ENCODE data around the gene CAMK4.

CAMK4 gene

DNA sequence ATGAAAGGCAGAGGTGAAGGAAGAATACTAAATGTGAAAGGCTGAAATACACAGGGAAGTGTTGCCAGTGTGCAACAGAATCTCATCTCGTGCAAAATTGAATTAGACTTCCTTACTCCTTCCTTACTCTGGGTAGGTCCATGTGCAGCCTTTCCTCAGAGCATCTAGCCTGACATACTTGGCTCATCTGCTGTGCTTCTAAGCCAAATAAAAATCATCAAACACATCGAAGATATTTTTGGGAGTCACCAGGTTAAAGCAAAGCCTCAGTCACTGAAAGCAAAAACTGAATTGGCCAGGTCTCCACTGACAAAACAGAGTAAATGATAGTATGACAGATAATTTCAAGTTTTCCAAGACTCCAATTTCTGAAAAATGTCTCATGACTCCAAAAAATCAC, 268.8 kb downstream of the CAMK4 start:
- ChIA-PET CTCF (no interaction called here), POLR2A (interaction anchor here (0.5 kb wide), 1 partner anchor 646 kb away, joined by 3 read pairs; no protein-coding TSS in a partner anchor)
- TF ChIP-seq ZNF223 (tag by site-specific recombination; IDR thresholded peaks at IDR 0.05): no peak
- TF ChIP-seq ZNF324 (tag by site-specific recombination; IDR thresholded peaks at IDR 0.05): no peak
- TF ChIP-seq REST (tag by site-specific recombination; IDR thresholded peaks at IDR 0.05): no peak
- TF ChIP-seq ZNF426 (tag by site-specific recombination; IDR thresholded peaks at IDR 0.05): no peak
- TF ChIP-seq, protein P1, sequence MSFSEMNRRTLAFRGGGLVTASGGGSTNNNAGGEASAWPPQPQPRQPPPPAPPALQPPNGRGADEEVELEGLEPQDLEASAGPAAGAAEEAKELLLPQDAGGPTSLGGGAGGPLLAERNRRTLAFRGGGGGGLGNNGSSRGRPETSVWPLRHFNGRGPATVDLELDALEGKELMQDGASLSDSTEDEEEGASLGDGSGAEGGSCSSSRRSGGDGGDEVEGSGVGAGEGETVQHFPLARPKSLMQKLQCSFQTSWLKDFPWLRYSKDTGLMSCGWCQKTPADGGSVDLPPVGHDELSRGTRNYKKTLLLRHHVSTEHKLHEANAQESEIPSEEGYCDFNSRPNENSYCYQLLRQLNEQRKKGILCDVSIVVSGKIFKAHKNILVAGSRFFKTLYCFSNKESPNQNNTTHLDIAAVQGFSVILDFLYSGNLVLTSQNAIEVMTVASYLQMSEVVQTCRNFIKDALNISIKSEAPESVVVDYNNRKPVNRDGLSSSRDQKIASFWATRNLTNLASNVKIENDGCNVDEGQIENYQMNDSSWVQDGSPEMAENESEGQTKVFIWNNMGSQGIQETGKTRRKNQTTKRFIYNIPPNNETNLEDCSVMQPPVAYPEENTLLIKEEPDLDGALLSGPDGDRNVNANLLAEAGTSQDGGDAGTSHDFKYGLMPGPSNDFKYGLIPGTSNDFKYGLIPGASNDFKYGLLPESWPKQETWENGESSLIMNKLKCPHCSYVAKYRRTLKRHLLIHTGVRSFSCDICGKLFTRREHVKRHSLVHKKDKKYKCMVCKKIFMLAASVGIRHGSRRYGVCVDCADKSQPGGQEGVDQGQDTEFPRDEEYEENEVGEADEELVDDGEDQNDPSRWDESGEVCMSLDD (tag by site-specific recombination; IDR thresholded peaks at IDR 0.05): no peak
- TF ChIP-seq, protein P2, sequence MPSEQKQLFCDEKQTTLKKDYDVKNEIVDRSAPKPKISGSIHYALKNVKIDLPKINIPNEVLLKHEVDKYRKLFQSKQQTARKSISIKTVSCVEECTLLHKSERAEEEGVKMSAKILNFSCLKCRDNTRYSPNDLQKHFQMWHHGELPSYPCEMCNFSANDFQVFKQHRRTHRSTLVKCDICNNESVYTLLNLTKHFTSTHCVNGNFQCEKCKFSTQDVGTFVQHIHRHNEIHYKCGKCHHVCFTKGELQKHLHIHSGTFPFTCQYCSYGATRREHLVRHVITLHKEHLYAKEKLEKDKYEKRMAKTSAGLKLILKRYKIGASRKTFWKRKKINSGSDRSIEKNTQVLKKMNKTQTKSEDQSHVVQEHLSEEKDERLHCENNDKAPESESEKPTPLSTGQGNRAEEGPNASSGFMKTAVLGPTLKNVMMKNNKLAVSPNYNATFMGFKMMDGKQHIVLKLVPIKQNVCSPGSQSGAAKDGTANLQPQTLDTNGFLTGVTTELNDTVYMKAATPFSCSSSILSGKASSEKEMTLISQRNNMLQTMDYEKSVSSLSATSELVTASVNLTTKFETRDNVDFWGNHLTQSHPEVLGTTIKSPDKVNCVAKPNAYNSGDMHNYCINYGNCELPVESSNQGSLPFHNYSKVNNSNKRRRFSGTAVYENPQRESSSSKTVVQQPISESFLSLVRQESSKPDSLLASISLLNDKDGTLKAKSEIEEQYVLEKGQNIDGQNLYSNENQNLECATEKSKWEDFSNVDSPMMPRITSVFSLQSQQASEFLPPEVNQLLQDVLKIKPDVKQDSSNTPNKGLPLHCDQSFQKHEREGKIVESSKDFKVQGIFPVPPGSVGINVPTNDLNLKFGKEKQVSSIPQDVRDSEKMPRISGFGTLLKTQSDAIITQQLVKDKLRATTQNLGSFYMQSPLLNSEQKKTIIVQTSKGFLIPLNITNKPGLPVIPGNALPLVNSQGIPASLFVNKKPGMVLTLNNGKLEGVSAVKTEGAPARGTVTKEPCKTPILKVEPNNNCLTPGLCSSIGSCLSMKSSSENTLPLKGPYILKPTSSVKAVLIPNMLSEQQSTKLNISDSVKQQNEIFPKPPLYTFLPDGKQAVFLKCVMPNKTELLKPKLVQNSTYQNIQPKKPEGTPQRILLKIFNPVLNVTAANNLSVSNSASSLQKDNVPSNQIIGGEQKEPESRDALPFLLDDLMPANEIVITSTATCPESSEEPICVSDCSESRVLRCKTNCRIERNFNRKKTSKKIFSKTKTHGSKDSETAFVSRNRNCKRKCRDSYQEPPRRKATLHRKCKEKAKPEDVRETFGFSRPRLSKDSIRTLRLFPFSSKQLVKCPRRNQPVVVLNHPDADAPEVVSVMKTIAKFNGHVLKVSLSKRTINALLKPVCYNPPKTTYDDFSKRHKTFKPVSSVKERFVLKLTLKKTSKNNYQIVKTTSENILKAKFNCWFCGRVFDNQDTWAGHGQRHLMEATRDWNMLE (tag by site-specific recombination; conservative IDR thresholded peaks at IDR 0.05; ENCODE audit: low read depth): no peak
- no peak for TF ChIP-seq ZNF121 (tag by site-specific recombination; IDR thresholded peaks at IDR 0.05)
- TF ChIP-seq, protein P3, sequence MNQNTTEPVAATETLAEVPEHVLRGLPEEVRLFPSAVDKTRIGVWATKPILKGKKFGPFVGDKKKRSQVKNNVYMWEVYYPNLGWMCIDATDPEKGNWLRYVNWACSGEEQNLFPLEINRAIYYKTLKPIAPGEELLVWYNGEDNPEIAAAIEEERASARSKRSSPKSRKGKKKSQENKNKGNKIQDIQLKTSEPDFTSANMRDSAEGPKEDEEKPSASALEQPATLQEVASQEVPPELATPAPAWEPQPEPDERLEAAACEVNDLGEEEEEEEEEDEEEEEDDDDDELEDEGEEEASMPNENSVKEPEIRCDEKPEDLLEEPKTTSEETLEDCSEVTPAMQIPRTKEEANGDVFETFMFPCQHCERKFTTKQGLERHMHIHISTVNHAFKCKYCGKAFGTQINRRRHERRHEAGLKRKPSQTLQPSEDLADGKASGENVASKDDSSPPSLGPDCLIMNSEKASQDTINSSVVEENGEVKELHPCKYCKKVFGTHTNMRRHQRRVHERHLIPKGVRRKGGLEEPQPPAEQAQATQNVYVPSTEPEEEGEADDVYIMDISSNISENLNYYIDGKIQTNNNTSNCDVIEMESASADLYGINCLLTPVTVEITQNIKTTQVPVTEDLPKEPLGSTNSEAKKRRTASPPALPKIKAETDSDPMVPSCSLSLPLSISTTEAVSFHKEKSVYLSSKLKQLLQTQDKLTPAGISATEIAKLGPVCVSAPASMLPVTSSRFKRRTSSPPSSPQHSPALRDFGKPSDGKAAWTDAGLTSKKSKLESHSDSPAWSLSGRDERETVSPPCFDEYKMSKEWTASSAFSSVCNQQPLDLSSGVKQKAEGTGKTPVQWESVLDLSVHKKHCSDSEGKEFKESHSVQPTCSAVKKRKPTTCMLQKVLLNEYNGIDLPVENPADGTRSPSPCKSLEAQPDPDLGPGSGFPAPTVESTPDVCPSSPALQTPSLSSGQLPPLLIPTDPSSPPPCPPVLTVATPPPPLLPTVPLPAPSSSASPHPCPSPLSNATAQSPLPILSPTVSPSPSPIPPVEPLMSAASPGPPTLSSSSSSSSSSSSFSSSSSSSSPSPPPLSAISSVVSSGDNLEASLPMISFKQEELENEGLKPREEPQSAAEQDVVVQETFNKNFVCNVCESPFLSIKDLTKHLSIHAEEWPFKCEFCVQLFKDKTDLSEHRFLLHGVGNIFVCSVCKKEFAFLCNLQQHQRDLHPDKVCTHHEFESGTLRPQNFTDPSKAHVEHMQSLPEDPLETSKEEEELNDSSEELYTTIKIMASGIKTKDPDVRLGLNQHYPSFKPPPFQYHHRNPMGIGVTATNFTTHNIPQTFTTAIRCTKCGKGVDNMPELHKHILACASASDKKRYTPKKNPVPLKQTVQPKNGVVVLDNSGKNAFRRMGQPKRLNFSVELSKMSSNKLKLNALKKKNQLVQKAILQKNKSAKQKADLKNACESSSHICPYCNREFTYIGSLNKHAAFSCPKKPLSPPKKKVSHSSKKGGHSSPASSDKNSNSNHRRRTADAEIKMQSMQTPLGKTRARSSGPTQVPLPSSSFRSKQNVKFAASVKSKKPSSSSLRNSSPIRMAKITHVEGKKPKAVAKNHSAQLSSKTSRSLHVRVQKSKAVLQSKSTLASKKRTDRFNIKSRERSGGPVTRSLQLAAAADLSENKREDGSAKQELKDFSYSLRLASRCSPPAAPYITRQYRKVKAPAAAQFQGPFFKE (tag by site-specific recombination; IDR thresholded peaks at IDR 0.05; ENCODE audit: borderline replicate concordance): no peak
- TF ChIP-seq ZFP41 (tag by site-specific recombination; IDR thresholded peaks at IDR 0.05; ENCODE audit: borderline replicate concordance): no peak
- TF ChIP-seq, protein P4, sequence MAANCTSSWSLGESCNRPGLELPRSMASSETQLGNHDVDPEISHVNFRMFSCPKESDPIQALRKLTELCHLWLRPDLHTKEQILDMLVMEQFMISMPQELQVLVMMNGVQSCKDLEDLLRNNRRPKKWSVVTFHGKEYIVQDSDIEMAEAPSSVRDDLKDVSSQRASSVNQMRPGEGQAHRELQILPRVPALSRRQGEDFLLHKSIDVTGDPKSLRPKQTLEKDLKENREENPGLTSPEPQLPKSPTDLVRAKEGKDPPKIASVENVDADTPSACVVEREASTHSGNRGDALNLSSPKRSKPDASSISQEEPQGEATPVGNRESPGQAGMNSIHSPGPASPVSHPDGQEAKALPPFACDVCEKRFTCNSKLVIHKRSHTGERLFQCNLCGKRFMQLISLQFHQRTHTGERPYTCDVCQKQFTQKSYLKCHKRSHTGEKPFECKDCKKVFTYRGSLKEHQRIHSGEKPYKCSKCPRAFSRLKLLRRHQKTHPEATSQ (tag by site-specific recombination; IDR thresholded peaks at IDR 0.05): no peak
- TF ChIP-seq ELK4 (IDR thresholded peaks at IDR 0.05; ENCODE audit: borderline replicate concordance, low read depth, low read length): no peak
- TF ChIP-seq ZNF362 (tag by site-specific recombination; IDR thresholded peaks at IDR 0.05): no peak
- no peak for TF ChIP-seq ZNF26 (tag by site-specific recombination; IDR thresholded peaks at IDR 0.05)

More for the DNA sequence above, 268.8 kb downstream of the CAMK4 start:
- no peak overlapping the region for H3K27ac ChIP-seq (ENCODE audit: extremely low read depth, low read depth, low read length)
- H3K4me3 ChIP-seq (ENCODE audit: low read depth, low read length): no peak overlapping the region
- peaks cover 0 to 3% of the 10 kb centered on the region in 2 experiments; a peak in 1 of 3 replicates for H3K36me3 ChIP-seq (ENCODE audit: control insufficient read depth in 2 of 2, insufficient read depth in 1 of 2, low read length in 2 of 2)
- H3K4me1 ChIP-seq (ENCODE audit: control insufficient read depth, insufficient read depth, low read length): peaks cover 13% of the 10 kb centered on the region
- no peaks in the 10 kb centered on the region for H3K9me3 ChIP-seq (ENCODE audit: control insufficient read depth, insufficient read depth, low read depth, low read length)

Data from HEK293 (cell line).